ENCODE results near the gene TRIM56. TPM values are rescaled to one million over a fixed set of nuclear protein-coding genes. Genes with fewer than 3 reads are reported as not detected.

Gene TRIM56
- total and polyA plus RNA-seq, 3 donors from 2014 or later, result 8.7 to 20.4 (median 15.3) TPM

- Histone ChIP-seq H3K27ac (no peak overlapping the region), H3K9me3 (no peaks in the 10 kb centered on the region), H3K36me3 (ENCODE audit: low read depth, missing control alignments) (no peaks in the 10 kb centered on the region), H3K27me3 (no peaks in the 10 kb centered on the region), H3K4me1 (no peaks in the 10 kb centered on the region), H3K4me3 (no peak overlapping the region)
- DNase-seq, result no peak
- TF ChIP-seq POLR2A (IDR thresholded peaks at IDR 0.05) (no peak), CTCF (IDR thresholded peaks at IDR 0.05) (no peak)
- intact Hi-C loops (cut with DNase I; ENCODE audit: low total_unique reads), result no loop called here
- 40 to 42% methylated on average over 3 of the region's 3 CpGs for WGBS, 2 donors
Measured at GRCh38 chr7:101140339-101140699, 55.0 kb downstream of the TRIM56 start.

DNA sequence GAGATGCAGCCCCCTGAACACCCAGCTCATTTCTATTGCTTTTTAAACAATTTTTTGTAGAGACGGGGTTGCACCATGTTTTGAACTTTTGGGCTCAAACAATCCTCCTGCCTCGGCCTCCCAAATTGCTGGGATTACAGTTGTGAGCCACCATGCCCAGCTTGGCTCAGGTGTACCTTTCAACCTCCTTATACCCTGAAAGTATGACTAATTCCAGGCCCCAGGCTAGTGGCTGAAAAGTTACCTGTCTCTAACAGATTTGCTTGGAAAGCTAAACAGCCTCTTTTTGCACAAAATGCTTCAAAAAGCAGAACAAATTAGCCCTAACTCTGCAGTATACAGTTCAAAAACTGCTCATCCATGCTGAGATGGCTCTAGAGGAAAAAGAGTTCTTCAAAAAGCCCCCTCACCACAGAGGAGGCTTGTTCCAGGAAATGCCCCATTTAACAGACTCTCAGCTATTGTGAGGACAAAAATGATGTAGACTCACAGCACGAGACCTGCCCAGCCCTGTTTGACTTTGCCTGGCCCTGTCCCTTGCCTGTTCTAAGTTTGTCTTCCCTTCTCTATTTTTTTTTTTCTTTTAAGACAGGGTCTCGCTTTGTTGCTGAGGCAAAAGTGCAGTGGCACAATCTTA is 55.6 kb downstream of the TRIM56 start:
- Histone ChIP-seq H3K27me3 (no peaks in the 10 kb centered on the region), H3K4me3 (no peak overlapping the region), H3K36me3 (ENCODE audit: low read depth, missing control alignments) (no peaks in the 10 kb centered on the region), H3K9me3 (no peaks in the 10 kb centered on the region), H3K27ac (no peak overlapping the region), H3K4me1 (no peaks in the 10 kb centered on the region)
- intact Hi-C loops (cut with DNase I; ENCODE audit: low total_unique reads), result no loop called here
- TF ChIP-seq POLR2A (IDR thresholded peaks at IDR 0.05) (no peak), CTCF (IDR thresholded peaks at IDR 0.05) (no peak)
- DNase-seq, result no peak
- WGBS, 2 donors, result 94 to 96% methylated on average over 4 of the region's 4 CpGs

Other genes starting within 250 kb of the TRIM56 start
- 10 to 100 TPM; 13.8 to 18.9 TPM for gene SLC12A9, start 232.8 kb upstream of the TRIM56 start, total RNA-seq
- 12.8 TPM for gene SLC12A9, start 232.8 kb upstream of the TRIM56 start, polyA plus RNA-seq (ENCODE audit: insufficient read depth, low read depth, low replicate concordance)
- gene TRIP6, start 218.1 kb upstream of the TRIM56 start, total RNA-seq, result 10 to 100 TPM; 46.8 to 99.6 TPM
- 49.8 TPM for gene TRIP6, start 218.1 kb upstream of the TRIM56 start, polyA plus RNA-seq (ENCODE audit: insufficient read depth, low read depth, low replicate concordance)
- gene SRRT, start 210.4 kb upstream of the TRIM56 start, total RNA-seq, result 100 to 1,000 TPM; 255 to 291 TPM
- gene SRRT, start 210.4 kb upstream of the TRIM56 start, polyA plus RNA-seq (ENCODE audit: insufficient read depth, low read depth, low replicate concordance), result 389 TPM
- 1 to 10 TPM; 3.0 to 4.2 TPM for gene UFSP1, start 195.8 kb upstream of the TRIM56 start, total RNA-seq
- gene UFSP1, start 195.8 kb upstream of the TRIM56 start, polyA plus RNA-seq (ENCODE audit: insufficient read depth, low read depth, low replicate concordance), result 1.3 TPM
- 10 to 100 TPM in 1 of 2 donors, 1 to 10 TPM in 1; 9.8 to 10.5 TPM for gene ACHE, start 189.6 kb upstream of the TRIM56 start, total RNA-seq
- gene ACHE, start 189.6 kb upstream of the TRIM56 start, polyA plus RNA-seq (ENCODE audit: insufficient read depth, low read depth, low replicate concordance), result 5.1 TPM
- gene MUC3A, start 135.9 kb upstream of the TRIM56 start, total RNA-seq, result 1 to 10 TPM; 1.6 to 2.1 TPM
- 1.5 TPM for gene MUC3A, start 135.9 kb upstream of the TRIM56 start, polyA plus RNA-seq (ENCODE audit: insufficient read depth, low read depth, low replicate concordance)
- 1 to 10 TPM; 3.5 to 6.2 TPM for gene MUC12, start 115.9 kb upstream of the TRIM56 start, total RNA-seq
- gene MUC12, start 115.9 kb upstream of the TRIM56 start, polyA plus RNA-seq (ENCODE audit: insufficient read depth, low read depth, low replicate concordance), result 5.3 TPM
- gene MUC17, start 65.4 kb upstream of the TRIM56 start, total RNA-seq, result under 1 TPM; 0.19 to 0.24 TPM
- gene MUC17, start 65.4 kb upstream of the TRIM56 start, polyA plus RNA-seq (ENCODE audit: insufficient read depth, low read depth, low replicate concordance), result 0.05 TPM
- gene SERPINE1, start 41.6 kb downstream of the TRIM56 start, total RNA-seq, result 1 to 10 TPM; 5.6 to 5.8 TPM
- 7.6 TPM for gene SERPINE1, start 41.6 kb downstream of the TRIM56 start, polyA plus RNA-seq (ENCODE audit: insufficient read depth, low read depth, low replicate concordance)
- 10 to 100 TPM; 31.7 to 54.8 TPM for gene AP1S1, start 69.0 kb downstream of the TRIM56 start, total RNA-seq
- 46.3 TPM for gene AP1S1, start 69.0 kb downstream of the TRIM56 start, polyA plus RNA-seq (ENCODE audit: insufficient read depth, low read depth, low replicate concordance)
- gene VGF, start 80.1 kb downstream of the TRIM56 start, total RNA-seq, result 1 to 10 TPM; 1.2 to 2.3 TPM
- gene VGF, start 80.1 kb downstream of the TRIM56 start, polyA plus RNA-seq (ENCODE audit: insufficient read depth, low read depth, low replicate concordance), result 0.87 TPM
- under 1 TPM; 0.31 to 0.50 TPM for gene NAT16, start 94.8 kb downstream of the TRIM56 start, total RNA-seq
- gene NAT16, start 94.8 kb downstream of the TRIM56 start, polyA plus RNA-seq (ENCODE audit: insufficient read depth, low read depth, low replicate concordance), result 0.26 TPM
- not detected for gene MOGAT3, start 115.6 kb downstream of the TRIM56 start, total RNA-seq
- not detected for gene MOGAT3, start 115.6 kb downstream of the TRIM56 start, polyA plus RNA-seq (ENCODE audit: insufficient read depth, low read depth, low replicate concordance)
- 10 to 100 TPM; 36.3 to 45.6 TPM for gene PLOD3, start 132.1 kb downstream of the TRIM56 start, total RNA-seq
- 32.1 TPM for gene PLOD3, start 132.1 kb downstream of the TRIM56 start, polyA plus RNA-seq (ENCODE audit: insufficient read depth, low read depth, low replicate concordance)
- 10 to 100 TPM; 57.8 to 58.4 TPM for gene ZNHIT1, start 132.7 kb downstream of the TRIM56 start, total RNA-seq
- gene ZNHIT1, start 132.7 kb downstream of the TRIM56 start, polyA plus RNA-seq (ENCODE audit: insufficient read depth, low read depth, low replicate concordance), result 48.3 TPM
- 10 to 100 TPM; 13.6 to 20.2 TPM for gene CLDN15, start 152.3 kb downstream of the TRIM56 start, total RNA-seq
- 12.1 TPM for gene CLDN15, start 152.3 kb downstream of the TRIM56 start, polyA plus RNA-seq (ENCODE audit: insufficient read depth, low read depth, low replicate concordance)
- 100 to 1,000 TPM; 228 to 273 TPM for gene FIS1, start 159.6 kb downstream of the TRIM56 start, total RNA-seq
- 233 TPM for gene FIS1, start 159.6 kb downstream of the TRIM56 start, polyA plus RNA-seq (ENCODE audit: insufficient read depth, low read depth, low replicate concordance)
- gene IFT22, start 236.3 kb downstream of the TRIM56 start, total RNA-seq, result 10 to 100 TPM; 47.4 to 94.6 TPM
- gene IFT22, start 236.3 kb downstream of the TRIM56 start, polyA plus RNA-seq (ENCODE audit: insufficient read depth, low read depth, low replicate concordance), result 270 TPM